Measurements from ENCODE around the gene RFESD.

DNA sequence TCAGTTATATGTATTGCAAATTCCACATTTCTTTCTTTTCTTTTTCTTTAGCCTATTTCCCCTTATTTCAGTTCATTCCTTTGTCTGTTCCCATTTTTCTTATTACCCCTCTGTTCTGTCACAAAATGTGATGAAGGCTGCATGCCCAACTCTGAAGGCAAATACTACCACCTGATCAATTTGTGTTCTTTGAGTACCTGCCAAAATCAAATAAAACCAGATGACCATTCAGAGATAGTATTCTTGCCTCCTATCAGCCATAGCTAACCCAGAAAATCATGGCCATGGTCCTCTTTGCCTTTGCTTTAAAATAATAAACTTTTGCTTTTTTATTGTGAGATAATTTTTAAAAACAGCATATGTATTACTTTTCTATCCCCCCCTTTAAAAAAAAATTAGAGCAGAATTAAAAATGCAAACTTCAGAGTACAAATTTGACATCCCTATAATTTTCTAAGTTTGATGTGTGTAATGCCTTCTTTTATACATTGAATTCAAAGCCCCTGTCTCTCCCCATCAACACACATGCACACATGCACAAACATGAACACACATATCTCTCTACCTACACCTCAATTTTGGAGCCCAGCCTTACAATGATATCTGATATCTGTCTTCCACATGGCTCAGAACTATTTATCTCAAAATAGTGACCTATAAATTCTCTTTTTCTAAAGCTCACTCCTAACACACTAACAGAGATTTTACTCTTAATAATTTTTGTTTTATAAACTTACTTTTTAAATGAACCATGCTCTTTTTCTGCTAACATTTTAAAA is 3.5 kb downstream of the RFESD start:
- TF ChIP-seq, protein P1, sequence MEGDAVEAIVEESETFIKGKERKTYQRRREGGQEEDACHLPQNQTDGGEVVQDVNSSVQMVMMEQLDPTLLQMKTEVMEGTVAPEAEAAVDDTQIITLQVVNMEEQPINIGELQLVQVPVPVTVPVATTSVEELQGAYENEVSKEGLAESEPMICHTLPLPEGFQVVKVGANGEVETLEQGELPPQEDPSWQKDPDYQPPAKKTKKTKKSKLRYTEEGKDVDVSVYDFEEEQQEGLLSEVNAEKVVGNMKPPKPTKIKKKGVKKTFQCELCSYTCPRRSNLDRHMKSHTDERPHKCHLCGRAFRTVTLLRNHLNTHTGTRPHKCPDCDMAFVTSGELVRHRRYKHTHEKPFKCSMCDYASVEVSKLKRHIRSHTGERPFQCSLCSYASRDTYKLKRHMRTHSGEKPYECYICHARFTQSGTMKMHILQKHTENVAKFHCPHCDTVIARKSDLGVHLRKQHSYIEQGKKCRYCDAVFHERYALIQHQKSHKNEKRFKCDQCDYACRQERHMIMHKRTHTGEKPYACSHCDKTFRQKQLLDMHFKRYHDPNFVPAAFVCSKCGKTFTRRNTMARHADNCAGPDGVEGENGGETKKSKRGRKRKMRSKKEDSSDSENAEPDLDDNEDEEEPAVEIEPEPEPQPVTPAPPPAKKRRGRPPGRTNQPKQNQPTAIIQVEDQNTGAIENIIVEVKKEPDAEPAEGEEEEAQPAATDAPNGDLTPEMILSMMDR (IDR thresholded peaks at IDR 0.05), result no peak
- TF ChIP-seq EZH2 (IDR thresholded peaks at IDR 0.05; ENCODE audit: borderline replicate concordance, insufficient read depth, low read depth, low read length, poor library complexity, severe bottlenecking), result no peak
